ENCODE data around the gene HPCAL4. TPM values are rescaled to one million over a fixed set of nuclear protein-coding genes. Genes with fewer than 3 reads are reported as not detected.

The HPCAL4 gene
- total and polyA plus RNA-seq, 9 of the 15 experiments (the other 6 are each of a cell fraction or from before 2014, with no cell fraction given), result 0.01 to 0.04 (median 0.04) TPM; not detected in 4

DNA sequence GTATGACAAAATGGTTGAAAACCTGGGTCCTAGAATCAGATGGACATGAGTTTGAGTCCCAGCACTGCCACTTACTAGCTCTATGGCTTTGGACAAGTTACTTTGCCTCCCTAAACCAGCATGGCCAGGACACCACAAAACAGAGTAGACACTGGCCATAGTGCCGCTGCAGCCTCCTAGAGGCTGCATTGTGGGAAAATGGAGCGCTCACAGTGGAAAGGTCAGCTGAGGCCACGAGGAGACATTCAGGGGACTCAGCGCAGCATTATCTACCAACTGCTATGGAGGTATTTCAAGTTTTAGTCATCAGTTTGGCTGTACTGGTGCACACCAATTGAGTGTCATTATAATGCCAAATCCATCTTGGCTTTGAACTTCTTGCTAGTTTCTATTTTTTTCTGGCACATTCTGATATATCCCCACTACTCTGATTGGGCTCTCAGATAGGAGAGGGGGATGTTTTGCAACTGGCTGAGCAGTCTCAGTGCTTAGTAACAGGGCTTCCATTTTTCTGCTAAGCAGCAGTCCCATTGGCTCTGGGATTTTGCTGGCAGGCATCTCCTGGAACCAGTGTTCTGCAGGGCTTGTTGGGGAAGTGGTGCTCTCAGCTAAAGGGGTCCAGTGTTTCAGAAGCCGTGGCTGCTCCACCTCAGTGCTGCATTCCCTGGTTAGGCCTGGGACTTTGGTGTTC is 35.5 kb downstream of the HPCAL4 start (continued):
- TF ChIP-seq, protein P1, sequence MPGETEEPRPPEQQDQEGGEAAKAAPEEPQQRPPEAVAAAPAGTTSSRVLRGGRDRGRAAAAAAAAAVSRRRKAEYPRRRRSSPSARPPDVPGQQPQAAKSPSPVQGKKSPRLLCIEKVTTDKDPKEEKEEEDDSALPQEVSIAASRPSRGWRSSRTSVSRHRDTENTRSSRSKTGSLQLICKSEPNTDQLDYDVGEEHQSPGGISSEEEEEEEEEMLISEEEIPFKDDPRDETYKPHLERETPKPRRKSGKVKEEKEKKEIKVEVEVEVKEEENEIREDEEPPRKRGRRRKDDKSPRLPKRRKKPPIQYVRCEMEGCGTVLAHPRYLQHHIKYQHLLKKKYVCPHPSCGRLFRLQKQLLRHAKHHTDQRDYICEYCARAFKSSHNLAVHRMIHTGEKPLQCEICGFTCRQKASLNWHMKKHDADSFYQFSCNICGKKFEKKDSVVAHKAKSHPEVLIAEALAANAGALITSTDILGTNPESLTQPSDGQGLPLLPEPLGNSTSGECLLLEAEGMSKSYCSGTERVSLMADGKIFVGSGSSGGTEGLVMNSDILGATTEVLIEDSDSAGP (CRISPR knock-in tag; IDR thresholded peaks at IDR 0.05), result no peak
- TF ChIP-seq NR3C1 (CRISPR knock-in tag; IDR thresholded peaks at IDR 0.05) (no peak), ZNF431 (CRISPR knock-in tag; IDR thresholded peaks at IDR 0.05) (no peak), CTBP1 (IDR thresholded peaks at IDR 0.05; ENCODE audit: borderline replicate concordance) (peak; percentile 16; the same call in 1 of the 2 replicates), HSF4 (CRISPR knock-in tag; IDR thresholded peaks at IDR 0.05; ENCODE audit: borderline replicate concordance) (no peak), SAP30 (IDR thresholded peaks at IDR 0.05; ENCODE audit: borderline replicate concordance, insufficient read depth, low read depth, low read length, poor library complexity, severe bottlenecking) (no peak), TSC22D4 (tag; IDR thresholded peaks at IDR 0.05) (no peak), L3MBTL2 (IDR thresholded peaks at IDR 0.05) (no peak), ARID2 (IDR thresholded peaks at IDR 0.05) (no peak), PTRF (tag; IDR thresholded peaks at IDR 0.05) (no peak), SIN3A (IDR thresholded peaks at IDR 0.05; ENCODE audit: borderline replicate concordance in 2 of 2, control insufficient read depth in 1 of 2, low read depth in 2 of 2, low read length in 2 of 2) (no peak), RB1 (IDR thresholded peaks at IDR 0.05; ENCODE audit: low read depth) (no peak), ATF1 (CRISPR knock-in tag; IDR thresholded peaks at IDR 0.05) (no peak), ATF1 (tag; IDR thresholded peaks at IDR 0.05) (no peak), NFXL1 (CRISPR knock-in tag; IDR thresholded peaks at IDR 0.05) (no peak), RBM14 (IDR thresholded peaks at IDR 0.05; ENCODE audit: borderline replicate concordance, insufficient read depth, low read depth, low read length) (no peak), ZFP30 (CRISPR knock-in tag; IDR thresholded peaks at IDR 0.05; ENCODE audit: borderline replicate concordance) (no peak), CREB1 (IDR thresholded peaks at IDR 0.05) (no peak), CREB1 (CRISPR knock-in tag; IDR thresholded peaks at IDR 0.05) (no peak)
- TF ChIP-seq, protein P2, sequence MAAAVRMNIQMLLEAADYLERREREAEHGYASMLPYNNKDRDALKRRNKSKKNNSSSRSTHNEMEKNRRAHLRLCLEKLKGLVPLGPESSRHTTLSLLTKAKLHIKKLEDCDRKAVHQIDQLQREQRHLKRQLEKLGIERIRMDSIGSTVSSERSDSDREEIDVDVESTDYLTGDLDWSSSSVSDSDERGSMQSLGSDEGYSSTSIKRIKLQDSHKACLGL (CRISPR knock-in tag; IDR thresholded peaks at IDR 0.05; ENCODE audit: borderline replicate concordance, poor library complexity, severe bottlenecking), result no peak
- TF ChIP-seq, protein P3, sequence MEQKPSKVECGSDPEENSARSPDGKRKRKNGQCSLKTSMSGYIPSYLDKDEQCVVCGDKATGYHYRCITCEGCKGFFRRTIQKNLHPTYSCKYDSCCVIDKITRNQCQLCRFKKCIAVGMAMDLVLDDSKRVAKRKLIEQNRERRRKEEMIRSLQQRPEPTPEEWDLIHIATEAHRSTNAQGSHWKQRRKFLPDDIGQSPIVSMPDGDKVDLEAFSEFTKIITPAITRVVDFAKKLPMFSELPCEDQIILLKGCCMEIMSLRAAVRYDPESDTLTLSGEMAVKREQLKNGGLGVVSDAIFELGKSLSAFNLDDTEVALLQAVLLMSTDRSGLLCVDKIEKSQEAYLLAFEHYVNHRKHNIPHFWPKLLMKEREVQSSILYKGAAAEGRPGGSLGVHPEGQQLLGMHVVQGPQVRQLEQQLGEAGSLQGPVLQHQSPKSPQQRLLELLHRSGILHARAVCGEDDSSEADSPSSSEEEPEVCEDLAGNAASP (IDR thresholded peaks at IDR 0.05), result peak; percentile 76
- TF ChIP-seq, protein P4, sequence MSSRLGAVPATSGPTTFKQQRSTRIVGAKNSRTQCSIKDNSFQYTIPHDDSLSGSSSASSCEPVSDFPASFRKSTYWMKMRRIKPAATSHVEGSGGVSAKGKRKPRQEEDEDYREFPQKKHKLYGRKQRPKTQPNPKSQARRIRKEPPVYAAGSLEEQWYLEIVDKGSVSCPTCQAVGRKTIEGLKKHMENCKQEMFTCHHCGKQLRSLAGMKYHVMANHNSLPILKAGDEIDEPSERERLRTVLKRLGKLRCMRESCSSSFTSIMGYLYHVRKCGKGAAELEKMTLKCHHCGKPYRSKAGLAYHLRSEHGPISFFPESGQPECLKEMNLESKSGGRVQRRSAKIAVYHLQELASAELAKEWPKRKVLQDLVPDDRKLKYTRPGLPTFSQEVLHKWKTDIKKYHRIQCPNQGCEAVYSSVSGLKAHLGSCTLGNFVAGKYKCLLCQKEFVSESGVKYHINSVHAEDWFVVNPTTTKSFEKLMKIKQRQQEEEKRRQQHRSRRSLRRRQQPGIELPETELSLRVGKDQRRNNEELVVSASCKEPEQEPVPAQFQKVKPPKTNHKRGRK (tag; IDR thresholded peaks at IDR 0.05), result no peak
- TF ChIP-seq, protein P5, sequence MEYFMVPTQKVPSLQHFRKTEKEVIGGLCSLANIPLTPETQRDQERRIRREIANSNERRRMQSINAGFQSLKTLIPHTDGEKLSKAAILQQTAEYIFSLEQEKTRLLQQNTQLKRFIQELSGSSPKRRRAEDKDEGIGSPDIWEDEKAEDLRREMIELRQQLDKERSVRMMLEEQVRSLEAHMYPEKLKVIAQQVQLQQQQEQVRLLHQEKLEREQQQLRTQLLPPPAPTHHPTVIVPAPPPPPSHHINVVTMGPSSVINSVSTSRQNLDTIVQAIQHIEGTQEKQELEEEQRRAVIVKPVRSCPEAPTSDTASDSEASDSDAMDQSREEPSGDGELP (CRISPR knock-in tag; IDR thresholded peaks at IDR 0.05; ENCODE audit: borderline replicate concordance), result no peak
